Endothelial cell (in vitro differentiated cells): ENCODE results near the gene ARMS2. TPM values are rescaled to one million over a fixed set of nuclear protein-coding genes. Genes with fewer than 3 reads are reported as not detected.

Source experiments
- DNase-seq: peaks from one replicate; pipeline ENCODE4 v3.0.0; 2021; ENCODE audit warnings: low spot score
- H3K27ac Mint-ChIP-seq: one replicate; pipeline ENCODE4 v1.8.0; 2021; ENCODE audit warnings: mixed read lengths, inconsistent platforms; ENCODE audit not compliant: unreplicated experiment
- H3K27me3 Mint-ChIP-seq: one replicate; pipeline ENCODE4 v1.8.0; 2021; ENCODE audit warnings: mild to moderate bottlenecking, moderate library complexity, mixed read lengths, inconsistent platforms; ENCODE audit not compliant: unreplicated experiment
- H3K36me3 Mint-ChIP-seq: one replicate; pipeline ENCODE4 v1.8.0; 2021; ENCODE audit warnings: mild to moderate bottlenecking, low read depth, mixed read lengths, inconsistent platforms; ENCODE audit not compliant: unreplicated experiment
- H3K4me1 Mint-ChIP-seq: one replicate; pipeline ENCODE4 v1.8.0; 2021; ENCODE audit warnings: mild to moderate bottlenecking, mixed read lengths, inconsistent platforms; ENCODE audit not compliant: unreplicated experiment
- H3K4me3 Mint-ChIP-seq: one replicate; pipeline ENCODE4 v1.8.0; 2021; ENCODE audit warnings: mild to moderate bottlenecking, mixed read lengths, inconsistent platforms; ENCODE audit not compliant: unreplicated experiment
- H3K9me3 Mint-ChIP-seq: one replicate; pipeline ENCODE4 v1.8.0; 2021; ENCODE audit warnings: mixed read lengths, inconsistent platforms; ENCODE audit not compliant: unreplicated experiment
- total RNA-seq: library from RNA; stranded (reverse); fragmentation: NEBNext Ultra II Directional; extraction: Animal tissue kit (Norgen Biotek cat#: 25700); gene quantifications from one replicate; pipeline ENCODE4 v1.2.1, GENCODE V29; 2021; ENCODE audit not compliant: unreplicated experiment
- TF ChIP-seq, protein P1 (sequence below): fragments of 200-600 bp; sonication (generic); IDR thresholded peaks from one replicate; pipeline ENCODE4 v1.5.0; 2021; ENCODE audit warnings: antibody characterized with exemption; ENCODE audit not compliant: unreplicated experiment

ARMS2 gene
- total RNA-seq, 1 donor from 2014 or later: not detected

DNA sequence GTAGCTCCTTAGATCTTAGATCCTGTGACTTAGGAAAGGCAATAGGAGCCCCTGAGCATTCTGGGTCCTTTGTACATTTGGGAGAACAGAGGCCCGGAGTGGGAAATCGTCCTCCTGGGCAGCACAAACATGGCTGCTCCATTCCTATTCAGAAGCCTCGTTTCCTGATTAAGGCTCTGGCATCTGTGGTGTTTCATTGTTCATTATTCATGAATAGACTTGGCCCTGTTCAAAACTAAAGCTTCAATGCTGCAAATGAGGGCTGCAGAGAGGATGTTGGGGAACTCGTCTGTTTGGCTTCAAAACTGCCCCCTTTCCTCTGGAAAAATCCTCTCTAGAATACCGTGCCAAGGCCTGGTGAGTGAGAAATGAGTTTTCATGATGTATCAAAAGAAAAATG lies 3.5 kb downstream of the ARMS2 start:
- Mint-ChIP-seq H3K27me3 (peaks cover 6% of the 10 kb centered on the region), H3K9me3 (no peaks in the 10 kb centered on the region), H3K36me3 (no peaks in the 10 kb centered on the region), H3K4me3 (no peak overlapping the region), H3K4me1 (peaks cover 18% of the 10 kb centered on the region), H3K27ac (no peak overlapping the region)
- TF ChIP-seq, protein P1, sequence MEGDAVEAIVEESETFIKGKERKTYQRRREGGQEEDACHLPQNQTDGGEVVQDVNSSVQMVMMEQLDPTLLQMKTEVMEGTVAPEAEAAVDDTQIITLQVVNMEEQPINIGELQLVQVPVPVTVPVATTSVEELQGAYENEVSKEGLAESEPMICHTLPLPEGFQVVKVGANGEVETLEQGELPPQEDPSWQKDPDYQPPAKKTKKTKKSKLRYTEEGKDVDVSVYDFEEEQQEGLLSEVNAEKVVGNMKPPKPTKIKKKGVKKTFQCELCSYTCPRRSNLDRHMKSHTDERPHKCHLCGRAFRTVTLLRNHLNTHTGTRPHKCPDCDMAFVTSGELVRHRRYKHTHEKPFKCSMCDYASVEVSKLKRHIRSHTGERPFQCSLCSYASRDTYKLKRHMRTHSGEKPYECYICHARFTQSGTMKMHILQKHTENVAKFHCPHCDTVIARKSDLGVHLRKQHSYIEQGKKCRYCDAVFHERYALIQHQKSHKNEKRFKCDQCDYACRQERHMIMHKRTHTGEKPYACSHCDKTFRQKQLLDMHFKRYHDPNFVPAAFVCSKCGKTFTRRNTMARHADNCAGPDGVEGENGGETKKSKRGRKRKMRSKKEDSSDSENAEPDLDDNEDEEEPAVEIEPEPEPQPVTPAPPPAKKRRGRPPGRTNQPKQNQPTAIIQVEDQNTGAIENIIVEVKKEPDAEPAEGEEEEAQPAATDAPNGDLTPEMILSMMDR: no peak
- no peak for DNase-seq

DNA sequence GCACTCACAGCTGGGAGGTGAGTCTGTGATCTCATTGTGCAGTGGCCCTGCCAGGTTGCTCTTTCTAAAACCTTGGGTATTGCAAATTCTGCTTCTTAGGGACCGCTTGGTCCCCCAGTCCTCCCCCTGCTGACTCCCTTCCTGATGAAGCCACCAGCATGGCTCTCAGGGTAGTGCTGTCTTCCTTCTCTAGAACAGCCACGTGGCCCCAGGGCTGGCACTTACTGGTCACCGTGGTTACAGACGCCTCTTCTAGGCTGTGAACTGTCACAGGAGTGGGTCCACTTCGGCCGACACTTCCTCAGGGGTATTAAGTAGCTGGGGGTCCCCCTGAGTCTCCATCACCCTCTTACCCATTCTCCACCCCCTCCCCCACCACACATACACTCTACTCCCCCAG lies 4.2 kb downstream of the ARMS2 start:
- Mint-ChIP-seq H3K9me3 (no peaks in the 10 kb centered on the region), H3K4me1 (peaks cover 22% of the 10 kb centered on the region), H3K27me3 (peaks cover 9% of the 10 kb centered on the region), H3K27ac (no peak overlapping the region), H3K4me3 (no peak overlapping the region), H3K36me3 (no peaks in the 10 kb centered on the region)
- TF ChIP-seq, protein P1: no peak
- no peak for DNase-seq

- no peaks in the 10 kb centered on the region for H3K9me3 Mint-ChIP-seq
- DNase-seq: no peak
- H3K4me3 Mint-ChIP-seq: no peak overlapping the region
- no peak overlapping the region for H3K27ac Mint-ChIP-seq
- H3K27me3 Mint-ChIP-seq: peaks cover 10% of the 10 kb centered on the region
- TF ChIP-seq, protein P1: no peak
- H3K36me3 Mint-ChIP-seq: no peaks in the 10 kb centered on the region
- peaks cover 22% of the 10 kb centered on the region for H3K4me1 Mint-ChIP-seq
Measured at GRCh38 chr10:122459561-122460273, 5.3 kb downstream of the ARMS2 start.

DNA sequence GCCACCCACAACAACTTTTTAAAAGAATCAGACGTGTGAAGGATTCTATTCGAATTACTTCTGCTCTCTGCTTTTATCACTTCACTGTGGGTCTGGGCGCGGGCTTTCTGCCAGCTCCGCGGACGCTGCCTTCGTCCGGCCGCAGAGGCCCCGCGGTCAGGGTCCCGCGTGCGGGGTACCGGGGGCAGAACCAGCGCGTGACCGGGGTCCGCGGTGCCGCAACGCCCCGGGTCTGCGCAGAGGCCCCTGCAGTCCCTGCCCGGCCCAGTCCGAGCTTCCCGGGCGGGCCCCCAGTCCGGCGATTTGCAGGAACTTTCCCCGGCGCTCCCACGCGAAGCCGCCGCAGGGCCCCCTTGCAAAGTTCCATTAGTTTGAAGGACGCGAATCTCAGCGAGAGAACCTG lies 6.4 kb downstream of the ARMS2 start:
- H3K27ac Mint-ChIP-seq: no peak overlapping the region
- TF ChIP-seq, protein P1: no peak
- no peaks in the 10 kb centered on the region for H3K9me3 Mint-ChIP-seq
- H3K4me3 Mint-ChIP-seq: peak overlapping the region; percentile 77
- H3K27me3 Mint-ChIP-seq: peaks cover 12% of the 10 kb centered on the region
- DNase-seq: no peak
- H3K36me3 Mint-ChIP-seq: peaks cover 6% of the 10 kb centered on the region
- peaks cover 22% of the 10 kb centered on the region for H3K4me1 Mint-ChIP-seq

GRCh38 chr10:122461367-122461728 lies 6.9 kb downstream of the ARMS2 start, which contains the start of gene HTRA1:
Gene HTRA1, plus strand, starts transcription at chr10:122461553. Its CDS starts 100 bp downstream, at chr10:122461653.
- no peaks in the 10 kb centered on the region for H3K9me3 Mint-ChIP-seq
- H3K36me3 Mint-ChIP-seq: peaks cover 6% of the 10 kb centered on the region
- TF ChIP-seq, protein P1: no peak
- DNase-seq: peak; percentile 64
- H3K27me3 Mint-ChIP-seq: peaks cover 12% of the 10 kb centered on the region
- peaks cover 22% of the 10 kb centered on the region for H3K4me1 Mint-ChIP-seq
- peak within 1 kb of the TSS; percentile 94 for H3K4me3 Mint-ChIP-seq
- no peak within 1 kb of the TSS for H3K27ac Mint-ChIP-seq
